Uterus (tissue), 2 donors: Measurements from ENCODE around the gene AGFG2.

Experiments
- POLR2A ChIP-seq, 2 donors: fragments of 450-650 bp; IDR thresholded peaks; one replicate each; pipeline ENCODE4 v1.6.1; 2016; ENCODE audit warnings: antibody characterized with exemption in 2 of 2, mild to moderate bottlenecking in 1 of 2, moderate library complexity in 1 of 2
- TF ChIP-seq, protein P1 (sequence below), 4 experiments: fragments of 200-600 bp in 2 of 4; fragments of 450-650 bp in 2 of 4; sonication (generic) in 2 of 4; IDR thresholded peaks; one replicate each; pipeline ENCODE4 v1.5.1; 2016 to 2019; ENCODE audit warnings: antibody characterized with exemption in 4 of 4, mild to moderate bottlenecking in 2 of 4, moderate library complexity in 1 of 4

DNA sequence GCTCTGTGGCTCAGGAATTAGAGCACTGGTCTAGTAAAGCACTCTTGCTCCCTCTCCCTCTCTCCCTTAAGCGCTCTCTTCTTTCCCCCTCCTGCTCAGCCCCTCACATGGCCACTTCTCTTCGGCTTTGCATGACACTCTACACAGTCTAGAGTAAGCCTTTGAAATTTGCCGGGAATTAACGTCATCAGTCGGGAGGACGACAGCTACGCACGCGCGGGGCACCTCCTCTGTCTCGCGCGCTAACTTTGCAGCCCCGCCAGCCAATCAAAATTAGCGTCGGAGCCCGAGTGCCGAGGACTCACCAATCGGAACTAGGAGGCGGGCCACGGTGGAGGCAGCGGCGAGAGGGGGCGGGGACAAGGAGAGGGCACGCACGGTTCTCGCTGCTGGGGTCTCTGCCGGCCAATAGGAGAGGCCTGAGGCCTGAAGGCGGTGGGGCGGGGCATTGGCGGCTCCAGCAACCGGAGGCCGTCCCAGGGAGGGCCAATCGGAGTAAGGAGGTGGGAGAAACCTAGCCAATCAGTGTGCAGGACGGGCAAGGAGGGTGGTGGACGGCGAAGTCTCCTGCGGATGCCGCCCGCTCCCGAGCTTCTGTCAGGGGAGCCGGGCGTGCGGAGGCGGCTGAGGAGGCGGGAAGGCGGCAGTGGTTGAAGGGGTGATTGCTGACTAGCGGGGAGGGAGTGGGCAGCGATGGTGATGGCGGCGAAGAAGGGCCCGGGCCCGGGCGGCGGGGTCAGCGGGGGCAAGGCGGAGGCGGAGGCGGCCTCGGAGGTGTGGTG lies at the start of gene AGFG2:
- TF ChIP-seq, protein P1, sequence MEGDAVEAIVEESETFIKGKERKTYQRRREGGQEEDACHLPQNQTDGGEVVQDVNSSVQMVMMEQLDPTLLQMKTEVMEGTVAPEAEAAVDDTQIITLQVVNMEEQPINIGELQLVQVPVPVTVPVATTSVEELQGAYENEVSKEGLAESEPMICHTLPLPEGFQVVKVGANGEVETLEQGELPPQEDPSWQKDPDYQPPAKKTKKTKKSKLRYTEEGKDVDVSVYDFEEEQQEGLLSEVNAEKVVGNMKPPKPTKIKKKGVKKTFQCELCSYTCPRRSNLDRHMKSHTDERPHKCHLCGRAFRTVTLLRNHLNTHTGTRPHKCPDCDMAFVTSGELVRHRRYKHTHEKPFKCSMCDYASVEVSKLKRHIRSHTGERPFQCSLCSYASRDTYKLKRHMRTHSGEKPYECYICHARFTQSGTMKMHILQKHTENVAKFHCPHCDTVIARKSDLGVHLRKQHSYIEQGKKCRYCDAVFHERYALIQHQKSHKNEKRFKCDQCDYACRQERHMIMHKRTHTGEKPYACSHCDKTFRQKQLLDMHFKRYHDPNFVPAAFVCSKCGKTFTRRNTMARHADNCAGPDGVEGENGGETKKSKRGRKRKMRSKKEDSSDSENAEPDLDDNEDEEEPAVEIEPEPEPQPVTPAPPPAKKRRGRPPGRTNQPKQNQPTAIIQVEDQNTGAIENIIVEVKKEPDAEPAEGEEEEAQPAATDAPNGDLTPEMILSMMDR (IDR thresholded peaks at IDR 0.05), result peak in 1 of 4 experiments; percentile 25
- peak; percentile 92 to 93 for TF ChIP-seq POLR2A (IDR thresholded peaks at IDR 0.05)
